ENCODE measurements around the gene KIF2C. TPM values are rescaled to one million over a fixed set of nuclear protein-coding genes. Genes with fewer than 3 reads are reported as not detected.
A peak's percentile ranks its signal among the peaks of the same experiment; 100 is the strongest.
"Not testable (repeated sequence)": the region's sequence is repeated elsewhere in the genome, so short reads cannot be mapped to it uniquely, and the experiment has no call there.

Gene KIF2C
- total and polyA plus RNA-seq, 4 experiments from 2014 or later: 0.16 to 1.5 (median 1.4) TPM; not detected in 1

GRCh38 chr1:44812822-44813543, 73.3 kb downstream of the KIF2C start:
- peak overlapping the region; percentile 21 to 93 (median 64) for H3K4me3 Mint-ChIP-seq
- peak overlapping the region; percentile 64 for H3K27ac ChIP-seq (ENCODE audit: low read depth, low read length)
- no peaks in the 10 kb centered on the region for H3K27me3 ChIP-seq (ENCODE audit: insufficient read depth, low read length)
- no peaks in the 10 kb centered on the region for H3K36me3 ChIP-seq (ENCODE audit: insufficient read depth, low read length)
- no peak for DNase-seq
- POLR2A ChIA-PET (ENCODE audit: partially characterized antibody): interaction anchor here (0.9 to 22.2 kb wide), 9 partner anchors 5 to 393 kb away, joined by 3 to 1564 read pairs (median 17); partner anchors contain the start of genes BEST4, BTBD19, DYNLT4 and HECTD3
- H3K27me3 Mint-ChIP-seq: no peaks in the 10 kb centered on the region
- H3K4me3 ChIP-seq (ENCODE audit: low read length in 2 of 2): peak overlapping the region in 1 of 2 donors; percentile 54
- peaks cover 0 to 17% of the 10 kb centered on the region in 2 donors for H3K36me3 Mint-ChIP-seq
- peak overlapping the region; percentile 82 to 100 (median 99) for H3K27ac Mint-ChIP-seq
- H3K9me3 ChIP-seq (ENCODE audit: control insufficient read depth in 1 of 2, low read length in 2 of 2): no peaks in the 10 kb centered on the region
- H3K4me1 ChIP-seq (ENCODE audit: insufficient read depth, low read length): peaks cover 68% of the 10 kb centered on the region
- H3K9me3 Mint-ChIP-seq: peaks cover 0 to 11% (median 0%) of the 10 kb centered on the region in 8 donors
- H3K4me1 Mint-ChIP-seq: peaks cover 43 to 80% (median 62%) of the 10 kb centered on the region in 4 donors
- CTCF ChIA-PET (ENCODE audit: partially characterized antibody): interaction anchor here (0.6 to 5.0 kb wide), 6 partner anchors 10 to 81 kb away, joined by 3 to 25 read pairs (median 3); partner anchors contain the start of gene PLK3
- intact Hi-C loops (cut with micrococcal nuclease): no loop called here

- CTCF ChIA-PET (ENCODE audit: partially characterized antibody): interaction anchor here (5.0 kb wide), 1 partner anchor 17 kb away, joined by 25 read pairs; the partner anchor contains the start of gene PLK3
Measured at GRCh38 chr1:44815926-44816325, 76.3 kb downstream of the KIF2C start.

GRCh38 chr1:44817307-44817706, 77.7 kb downstream of the KIF2C start:
- Mint-ChIP-seq H3K36me3 (peaks cover 0 to 8% of the 10 kb centered on the region in 2 donors), H3K9me3 (peaks cover 0 to 3% (median 0%) of the 10 kb centered on the region in 8 donors), H3K27me3 (no peaks in the 10 kb centered on the region), H3K27ac (peak overlapping the region in 6 of 7 donors; percentile 61 to 100 (median 74)), H3K4me3 (peak overlapping the region in 6 of 8 donors; percentile 7 to 39 (median 27)), H3K4me1 (peaks cover 24 to 74% (median 47%) of the 10 kb centered on the region in 4 donors)
- ChIA-PET POLR2A (ENCODE audit: partially characterized antibody) (interaction anchor here (1.0 to 22.2 kb wide), 7 partner anchors 9 to 95 kb away, joined by 3 to 1564 read pairs (median 60); partner anchors contain the start of genes BTBD19, DYNLT4, PLK3 and RNU5D-1), CTCF (ENCODE audit: partially characterized antibody) (interaction anchor here (1.9 to 7.3 kb wide), 3 partner anchors 13 to 86 kb away, joined by 6 to 174 read pairs (median 11); partner anchors contain the start of genes BTBD19, DYNLT4, PLK3 and RNU5D-1)
- Histone ChIP-seq H3K27ac (ENCODE audit: low read depth, low read length) (no peak overlapping the region), H3K27me3 (ENCODE audit: insufficient read depth, low read length) (no peaks in the 10 kb centered on the region), H3K4me3 (ENCODE audit: low read length in 2 of 2) (no peak overlapping the region), H3K9me3 (ENCODE audit: control insufficient read depth in 1 of 2, low read length in 2 of 2) (no peaks in the 10 kb centered on the region), H3K36me3 (ENCODE audit: insufficient read depth, low read length) (no peaks in the 10 kb centered on the region), H3K4me1 (ENCODE audit: insufficient read depth, low read length) (peaks cover 54% of the 10 kb centered on the region)
- no peak for DNase-seq
- intact Hi-C loops (cut with micrococcal nuclease): no loop called here

More at GRCh38 chr1:44815926-44816325, 76.3 kb downstream of the KIF2C start:
- H3K27me3 ChIP-seq (ENCODE audit: insufficient read depth, low read length); H3K27ac ChIP-seq (ENCODE audit: low read depth, low read length); H3K4me3 ChIP-seq (ENCODE audit: low read length in 2 of 2); intact Hi-C loops (cut with micrococcal nuclease); H3K36me3 ChIP-seq (ENCODE audit: insufficient read depth, low read length); H3K27me3 Mint-ChIP-seq; H3K9me3 Mint-ChIP-seq; H3K9me3 ChIP-seq (ENCODE audit: control insufficient read depth in 1 of 2, low read length in 2 of 2): not testable (repeated sequence)
- peak overlapping the region in 1 of 8 donors; percentile 59 for H3K4me3 Mint-ChIP-seq
- H3K27ac Mint-ChIP-seq: peak overlapping the region in 5 of 7 donors; percentile 55 to 99 (median 87)
- peaks cover 35 to 80% (median 58%) of the 10 kb centered on the region in 4 donors for H3K4me1 Mint-ChIP-seq
- POLR2A ChIA-PET (ENCODE audit: partially characterized antibody): interaction anchor here (22.2 kb wide), 1 partner anchor 11 kb away, joined by 1564 read pairs; the partner anchor contains the start of genes BTBD19, DYNLT4 and PLK3
- peak in 1 of 5 donors; percentile 22 for DNase-seq
- peaks cover 64% of the 10 kb centered on the region for H3K4me1 ChIP-seq (ENCODE audit: insufficient read depth, low read length)
- H3K36me3 Mint-ChIP-seq: peaks cover 0 to 12% of the 10 kb centered on the region in 2 donors

Other genes with a start within 250 kb of the KIF2C start
- gene TMEM53, start 65.4 kb upstream of the KIF2C start, total RNA-seq: 1 to 10 TPM; 1.7 to 2.2 TPM
- gene TMEM53, start 65.4 kb upstream of the KIF2C start, polyA plus RNA-seq: 1 to 10 TPM; 3.5 to 5.7 TPM
- 10 to 100 TPM; 64.0 to 74.5 TPM for gene ARMH1, start 65.1 kb upstream of the KIF2C start, total RNA-seq
- gene ARMH1, start 65.1 kb upstream of the KIF2C start, polyA plus RNA-seq: 10 to 100 TPM; 26.0 to 30.4 TPM
- gene RNU5D-1, start 8.7 kb upstream of the KIF2C start, total RNA-seq: not detected
- gene RNU5D-1, start 8.7 kb upstream of the KIF2C start, polyA plus RNA-seq: not detected
- gene RPS8, start 35.7 kb downstream of the KIF2C start, total RNA-seq: 1,000 to 10,000 TPM; 2,728 to 2,811 TPM
- gene RPS8, start 35.7 kb downstream of the KIF2C start, polyA plus RNA-seq: 1,000 to 10,000 TPM in 1 of 2 donors, 100 to 1,000 TPM in 1; 778 to 1,323 TPM
- gene BEST4, start 48.3 kb downstream of the KIF2C start, total RNA-seq: 1 to 10 TPM; 1.2 to 1.6 TPM
- under 1 TPM in 1 of 2 donors, not detected in 1; 0.20 TPM for gene BEST4, start 48.3 kb downstream of the KIF2C start, polyA plus RNA-seq
- 100 to 1,000 TPM; 151 to 153 TPM for gene PLK3, start 60.5 kb downstream of the KIF2C start, total RNA-seq
- 10 to 100 TPM; 37.3 to 43.7 TPM for gene PLK3, start 60.5 kb downstream of the KIF2C start, polyA plus RNA-seq
- gene DYNLT4, start 67.5 kb downstream of the KIF2C start, total RNA-seq: under 1 TPM in 1 of 2 experiments, not detected in 1; 0.47 TPM
- gene DYNLT4, start 67.5 kb downstream of the KIF2C start, polyA plus RNA-seq: 1 to 10 TPM; 1.0 to 1.6 TPM
- 10 to 100 TPM; 14.8 to 16.8 TPM for gene BTBD19, start 68.7 kb downstream of the KIF2C start, total RNA-seq
- under 1 TPM; 0.25 to 0.26 TPM for gene BTBD19, start 68.7 kb downstream of the KIF2C start, polyA plus RNA-seq
- 1 to 10 TPM; 1.3 to 1.4 TPM for gene PTCH2, start 103.4 kb downstream of the KIF2C start, total RNA-seq
- under 1 TPM in 1 of 2 donors, not detected in 1; 0.20 TPM for gene PTCH2, start 103.4 kb downstream of the KIF2C start, polyA plus RNA-seq
- 10 to 100 TPM; 13.7 to 16.1 TPM for gene EIF2B3, start 246.8 kb downstream of the KIF2C start, total RNA-seq
- gene EIF2B3, start 246.8 kb downstream of the KIF2C start, polyA plus RNA-seq: 10 to 100 TPM; 24.2 to 25.9 TPM